Gastrocnemius medialis (tissue), 4 donors: ENCODE measurements around the gene ORC3.

Source experiments
- CTCF ChIP-seq, 5 experiments: fragments of 450-650 bp in 3 of 5; fragments of 200-600 bp in 2 of 5; sonication (generic) in 2 of 5; IDR thresholded peaks in 4 of 5; conservative IDR thresholded peaks in 1 of 5; 1 replicate in 4 of 5; 2 replicates in 1 of 5; pipeline ENCODE4 v1.5.1; 2016 to 2019; ENCODE audit warnings: antibody characterized with exemption in 5 of 5, mild to moderate bottlenecking in 3 of 5, moderate library complexity in 3 of 5
- POLR2A ChIP-seq, 2 donors: fragments of 450-650 bp; IDR thresholded peaks; one replicate each; pipeline ENCODE4 v1.6.1; 2017; ENCODE audit warnings: antibody characterized with exemption in 2 of 2, mild to moderate bottlenecking in 2 of 2, moderate library complexity in 2 of 2

GRCh38 chr6:87573307-87574024 lies 16.5 kb upstream of the ORC3 start:
- TF ChIP-seq POLR2A (IDR thresholded peaks at IDR 0.05) (no peak), CTCF (IDR thresholded peaks at IDR 0.05 in 4 of 5, conservative IDR thresholded peaks at IDR 0.05 in 1 of 5) (no peak)
